Measurements from ENCODE around the gene YWHAE. TPM values are rescaled to one million over a fixed set of nuclear protein-coding genes. Genes with fewer than 3 reads are reported as not detected.
"Not testable (repeated sequence)": the region's sequence is repeated elsewhere in the genome, so short reads cannot be mapped to it uniquely, and the experiment has no call there.

YWHAE gene
- total RNA-seq, 1 donor from 2014 or later = 480 TPM

DNA sequence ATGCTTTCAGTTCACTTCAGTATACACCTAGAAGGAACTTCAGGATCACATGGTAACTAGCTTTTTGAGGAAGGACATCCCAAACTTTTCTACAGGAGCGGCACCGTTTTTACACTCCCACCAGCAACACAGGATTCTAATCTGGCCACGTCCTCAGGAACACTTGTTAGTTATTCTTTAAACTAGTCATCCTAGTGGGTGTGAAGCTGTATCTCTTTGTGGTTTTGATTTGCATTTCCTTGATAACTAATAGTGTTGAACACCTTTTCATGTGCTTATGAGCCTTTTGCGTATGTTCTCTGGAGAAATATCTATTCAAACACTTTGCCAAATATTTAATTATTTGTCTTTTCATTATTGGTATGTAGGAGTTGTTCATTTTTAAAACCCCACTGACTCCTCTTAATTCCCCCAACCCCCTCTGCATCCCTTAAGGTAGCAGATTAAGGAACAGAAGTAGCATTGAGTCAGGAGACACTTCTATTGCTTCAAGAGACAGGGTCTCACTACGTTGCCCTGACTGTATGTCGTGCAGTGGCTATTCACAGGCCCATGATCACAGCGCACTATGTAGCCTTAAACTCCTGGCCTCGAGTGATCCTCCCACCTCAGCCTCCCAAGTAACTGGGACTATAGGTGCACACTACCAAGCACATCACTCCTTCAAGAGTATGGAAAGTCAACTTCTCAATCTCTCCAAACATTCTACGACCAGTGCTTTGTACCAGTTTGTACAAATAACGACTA is 25.4 kb downstream of the YWHAE start:
- DNase-seq (ENCODE audit: low spot score) = no peak

- DNase-seq (ENCODE audit: low spot score) = no peak
These were observed 26.2 kb downstream of the YWHAE start for GRCh38 chr17:1373707-1374237.

GRCh38 chr17:1372618-1373017 is 27.4 kb downstream of the YWHAE start:
- DNase-seq (ENCODE audit: low spot score) = no peak

GRCh38 chr17:1371893-1372590 is 28.0 kb downstream of the YWHAE start:
- no peak for DNase-seq (ENCODE audit: low spot score)

DNA sequence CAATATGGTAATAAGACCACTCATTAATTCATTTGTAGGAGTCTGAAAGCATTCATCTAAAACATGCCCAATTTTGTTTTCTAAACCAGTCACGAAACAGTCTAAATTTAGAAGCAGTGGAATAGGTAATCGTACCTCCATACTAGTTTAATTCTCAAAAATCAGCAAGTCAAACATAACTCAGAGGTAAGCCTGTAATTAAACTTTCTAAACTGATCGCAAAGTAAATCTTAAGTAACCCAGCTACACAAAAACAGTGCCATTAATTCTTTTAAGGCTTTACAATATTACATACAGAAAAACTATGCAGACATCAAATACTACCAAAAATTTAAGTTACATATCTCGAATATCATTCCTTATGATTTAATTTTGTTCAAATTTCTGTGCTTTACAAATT is 31.4 kb downstream of the YWHAE start:
- no peak for DNase-seq (ENCODE audit: low spot score)

- no peak for DNase-seq (ENCODE audit: low spot score)
These were observed 32.7 kb downstream of the YWHAE start for GRCh38 chr17:1367351-1367745.

DNA sequence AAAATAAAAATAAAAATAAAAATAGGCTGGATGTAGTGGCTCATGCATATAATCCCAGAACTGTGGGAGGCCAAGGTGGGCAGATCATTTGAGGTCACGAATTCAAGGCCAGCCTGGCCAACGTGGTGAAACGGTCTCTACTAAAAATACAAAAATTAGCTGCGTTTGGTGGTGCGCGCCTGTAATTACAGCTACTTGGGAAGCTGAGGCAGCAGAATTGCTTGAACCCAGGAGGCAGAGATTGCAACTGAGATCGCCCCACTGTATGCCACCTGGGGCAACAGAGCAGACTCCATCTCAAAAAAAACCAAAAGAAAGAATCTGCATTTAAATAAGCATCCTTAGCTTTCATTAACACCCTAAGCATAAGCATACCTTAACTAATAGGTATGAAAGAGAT is 33.8 kb downstream of the YWHAE start:
- DNase-seq (ENCODE audit: low spot score) = no peak

GRCh38 chr17:1365445-1366039 is 34.5 kb downstream of the YWHAE start:
- no peak for DNase-seq (ENCODE audit: low spot score)

GRCh38 chr17:1362964-1363363 is 37.1 kb downstream of the YWHAE start:
- DNase-seq (ENCODE audit: low spot score) = no peak

- DNase-seq (ENCODE audit: low spot score) = no peak
These were observed 37.8 kb downstream of the YWHAE start for GRCh38 chr17:1362065-1362848.

- no peak for DNase-seq (ENCODE audit: low spot score)
These were observed 39.0 kb downstream of the YWHAE start for GRCh38 chr17:1360975-1361374.

DNA sequence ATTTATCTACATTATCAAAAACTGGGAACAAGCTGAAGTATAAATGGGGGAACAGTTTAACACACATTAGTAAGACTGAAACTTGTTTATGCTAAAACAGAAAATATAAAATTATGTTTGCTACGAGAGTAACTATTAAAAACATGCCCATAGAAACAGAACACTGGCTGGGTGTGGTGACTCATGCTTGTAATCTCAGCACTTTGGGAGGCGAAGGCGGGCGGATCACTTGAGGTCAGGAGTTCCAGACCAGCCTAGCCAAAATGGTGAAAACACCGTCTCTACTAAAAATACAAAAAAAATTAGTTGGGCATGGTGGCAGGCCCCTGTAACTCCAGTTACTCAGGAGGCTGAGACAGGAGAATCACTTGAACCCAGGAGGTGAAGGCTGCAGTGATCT is 39.7 kb downstream of the YWHAE start:
- DNase-seq (ENCODE audit: low spot score) = not testable (repeated sequence)

- no peak for DNase-seq (ENCODE audit: low spot score)
These were observed 46.0 kb downstream of the YWHAE start for GRCh38 chr17:1354030-1354429.

DNA sequence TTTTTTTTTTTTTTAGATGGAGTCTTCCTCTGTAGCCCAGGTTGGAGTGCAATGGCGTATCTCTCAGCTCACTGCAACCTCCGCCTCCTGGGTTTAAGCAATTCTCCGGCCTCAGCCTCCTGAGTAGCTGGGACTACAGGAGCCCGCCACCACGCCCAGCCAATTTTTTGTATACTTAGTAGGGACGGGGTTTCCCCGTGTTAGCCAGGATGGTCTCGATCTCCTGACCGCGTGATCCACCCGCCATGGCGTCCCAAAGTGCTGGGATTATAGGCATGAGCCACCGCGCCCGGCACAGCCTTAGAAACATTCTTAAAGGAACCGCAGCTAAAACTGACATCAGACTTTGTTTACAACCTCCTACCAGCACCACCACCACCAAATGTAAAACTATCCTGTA is 47.5 kb downstream of the YWHAE start:
- DNase-seq (ENCODE audit: low spot score) = not testable (repeated sequence)

DNA sequence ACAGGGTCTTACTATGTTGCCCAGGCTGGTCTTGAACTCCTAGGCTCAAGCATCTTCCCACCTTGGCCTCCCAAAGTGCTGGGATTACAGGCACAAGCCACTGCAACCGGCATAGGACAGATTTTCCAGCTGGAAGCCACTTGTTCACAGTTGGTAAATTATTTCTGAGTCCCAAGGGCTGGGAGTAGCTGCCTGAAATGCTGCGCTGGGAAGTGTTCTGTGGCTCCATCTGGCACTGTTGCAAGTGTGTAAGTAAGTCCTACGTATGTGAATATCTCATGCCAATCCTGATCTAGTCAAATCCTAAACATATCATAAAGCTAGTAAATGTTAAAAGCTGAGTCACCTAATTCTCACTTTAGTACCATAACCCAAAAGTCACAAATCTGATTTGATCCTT is 48.1 kb downstream of the YWHAE start:
- no peak for DNase-seq (ENCODE audit: low spot score)

- DNase-seq (ENCODE audit: low spot score) = no peak
These were observed 48.7 kb downstream of the YWHAE start for GRCh38 chr17:1351275-1351674.

DNA sequence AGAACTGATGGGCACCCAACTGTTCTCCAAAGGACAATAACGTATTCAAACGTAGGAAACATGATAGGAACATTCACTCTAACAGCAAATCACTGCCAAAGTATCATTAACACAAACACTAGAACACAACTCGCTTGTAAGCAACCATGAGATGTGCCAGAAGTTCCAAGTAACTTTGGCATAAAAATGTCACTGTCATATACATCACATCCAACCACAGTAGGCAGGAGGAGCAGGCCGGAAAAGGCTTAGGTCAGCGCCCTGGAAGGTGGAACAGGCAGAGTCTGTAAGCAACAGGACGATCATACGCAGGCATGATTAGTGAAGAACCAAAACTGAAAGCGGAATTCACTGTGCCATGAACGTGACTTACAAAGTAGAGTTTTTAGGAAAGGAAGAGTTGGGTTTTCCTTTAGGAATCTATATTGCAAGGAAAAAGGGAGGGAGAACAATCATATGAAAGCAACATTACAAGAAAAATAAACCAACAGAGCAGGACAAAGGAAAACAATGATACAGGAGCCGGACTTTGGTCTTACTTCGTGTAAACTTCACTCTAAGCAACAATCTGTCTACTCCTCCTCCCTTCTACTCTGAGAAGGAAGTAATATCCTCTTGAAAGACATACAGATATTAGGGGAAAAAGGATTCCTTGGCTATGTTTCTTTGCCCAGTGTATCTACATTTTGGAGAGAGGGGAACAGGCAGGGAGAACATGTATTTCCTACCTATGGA is 52.3 kb downstream of the YWHAE start:
- DNase-seq (ENCODE audit: low spot score) = no peak

DNA sequence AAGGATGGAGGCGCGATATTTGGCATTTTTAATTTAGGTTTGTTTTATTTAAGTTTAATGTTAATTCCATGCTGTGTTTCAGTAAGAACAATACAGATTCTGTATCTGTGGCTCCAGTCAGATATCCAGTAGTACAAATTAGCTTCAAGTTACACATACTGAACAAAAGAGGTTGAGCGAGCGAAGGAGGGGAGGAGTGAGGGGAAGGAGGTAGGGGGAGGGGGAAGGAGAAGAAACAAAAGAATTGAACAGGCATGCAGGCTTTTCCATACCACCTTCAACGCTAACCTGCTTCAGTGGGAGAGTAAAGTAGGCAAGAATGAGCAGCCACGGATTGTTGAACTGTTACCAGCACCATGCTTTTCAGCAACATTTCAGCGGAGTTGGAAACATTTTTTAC is 55.5 kb downstream of the YWHAE start:
- DNase-seq (ENCODE audit: low spot score) = no peak

DNA sequence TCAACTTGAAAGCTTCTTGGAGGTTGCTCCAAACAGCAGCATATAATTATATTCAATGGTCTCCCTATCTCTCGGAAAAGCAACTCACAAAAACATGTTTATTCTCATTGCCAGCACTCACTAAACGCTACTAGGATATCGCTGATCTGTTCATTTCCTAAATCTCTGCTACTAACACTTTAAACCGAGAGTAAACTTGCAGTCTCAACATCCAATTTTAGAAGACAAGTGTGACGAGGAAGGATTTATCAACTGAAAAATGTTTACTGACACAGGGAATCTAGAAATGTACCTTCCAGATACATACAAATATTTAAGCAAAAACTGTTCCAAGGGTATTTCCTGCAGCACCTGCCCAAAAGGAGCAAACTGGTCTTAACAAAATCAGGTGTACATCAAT is 56.5 kb downstream of the YWHAE start:
- DNase-seq (ENCODE audit: low spot score) = no peak

DNA sequence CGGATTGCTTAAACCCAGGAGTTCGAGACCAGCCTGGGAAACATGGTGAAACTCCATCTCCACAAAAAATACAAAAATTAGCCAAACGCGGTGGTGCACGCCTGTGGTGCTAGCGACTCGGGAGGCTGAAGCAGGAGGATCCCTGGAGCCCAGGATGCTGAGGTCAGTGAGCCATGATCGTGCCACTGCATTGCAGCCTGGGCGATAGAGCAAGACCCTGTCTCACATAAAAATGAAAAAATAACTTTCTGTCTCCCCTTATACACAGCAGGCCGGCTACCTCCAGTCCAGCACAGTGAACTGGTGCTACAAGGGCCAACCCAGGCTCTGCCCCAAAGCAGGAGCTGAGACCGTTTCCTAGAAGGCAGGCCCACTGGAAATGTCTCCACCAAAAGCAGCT is 59.7 kb downstream of the YWHAE start:
- no peak for DNase-seq (ENCODE audit: low spot score)

- DNase-seq (ENCODE audit: low spot score) = peak; percentile 47
These were observed 68.3 kb downstream of the YWHAE start for GRCh38 chr17:1331708-1332107.
